Stimulated activated CD8-positive, alpha-beta memory T cell treated with anti-CD3 and anti-CD28 coated beads, Interleukin-4, amount 100 ng/mL, for 4 hours (primary cell): ENCODE results near the gene TIAM1.

Experiments used
- DNase-seq, 2 donors: peaks; one replicate each; pipeline ENCODE4 v3.0.0-alpha.2; 2020; ENCODE audit warnings: low read depth in 2 of 2, low spot score in 1 of 2

Gene TIAM1

DNA sequence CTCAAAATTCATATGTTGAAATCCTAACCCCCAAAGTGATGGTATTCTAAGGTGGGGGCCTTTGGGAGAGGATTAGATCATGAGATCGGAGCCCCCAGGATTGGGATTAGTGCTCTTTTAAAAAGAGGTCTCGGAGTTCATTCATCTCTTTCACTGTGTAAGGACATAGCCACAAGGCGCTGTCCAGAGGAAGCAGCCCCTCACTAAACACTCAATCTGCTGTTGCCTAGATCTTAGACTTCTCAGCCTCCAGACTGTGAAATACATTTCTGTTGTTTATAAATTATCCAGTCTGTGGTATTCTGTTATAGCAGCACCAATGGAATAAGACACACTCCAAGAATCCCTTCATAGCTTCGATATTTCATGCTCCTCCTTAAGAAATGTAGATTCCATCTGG is 12.4 kb upstream of the TIAM1 start:
- DNase-seq: no peak

- DNase-seq: peak; percentile 49 to 67
Observed at GRCh38 chr21:31354604-31355443, 10.8 kb upstream of the TIAM1 start.

- DNase-seq: no peak
Observed at GRCh38 chr21:31354122-31354521, 10.1 kb upstream of the TIAM1 start.

GRCh38 chr21:31352836-31353235 is 8.8 kb upstream of the TIAM1 start:
- no peak for DNase-seq

DNA sequence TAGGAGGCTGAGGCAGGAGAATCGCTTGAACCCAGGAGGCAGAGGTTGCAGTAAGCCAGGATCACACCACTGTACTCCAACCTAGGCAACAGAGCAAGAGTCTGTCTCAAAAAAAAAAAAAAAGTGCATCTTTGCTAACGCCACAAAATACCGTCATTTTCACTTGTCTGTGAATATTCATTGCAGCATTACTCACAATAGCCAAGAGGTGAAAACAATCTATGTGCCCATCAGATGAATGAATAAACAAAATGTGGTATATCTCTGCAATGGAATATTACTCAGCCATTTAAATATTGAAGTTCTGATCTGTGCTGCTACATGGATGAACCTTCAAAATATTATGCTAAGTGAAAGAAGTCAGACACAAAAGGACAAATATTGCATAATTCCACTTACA is 7.9 kb upstream of the TIAM1 start:
- DNase-seq: no peak

DNA sequence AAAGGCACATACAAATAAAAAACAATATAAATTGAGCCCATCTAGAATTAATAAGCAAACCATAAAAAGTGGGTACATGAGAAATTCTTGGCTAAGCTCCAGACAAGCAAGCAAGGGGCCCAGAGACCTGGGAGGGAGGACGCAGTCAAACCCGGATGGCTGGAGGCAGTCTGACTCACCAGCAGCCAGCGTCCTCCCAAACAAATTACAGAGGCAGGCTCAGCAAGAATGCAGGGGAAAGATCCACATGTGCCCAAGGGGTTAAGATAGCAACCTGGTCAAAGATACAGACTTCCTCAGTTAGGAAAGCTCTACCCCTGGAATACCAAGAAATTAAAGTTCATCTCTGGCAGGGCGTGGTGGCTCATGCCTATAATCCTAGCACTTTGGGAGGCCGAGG is 7.4 kb upstream of the TIAM1 start:
- no peak for DNase-seq

GRCh38 chr21:31349208-31349607 is 5.1 kb upstream of the TIAM1 start:
- DNase-seq: no peak

GRCh38 chr21:31348188-31348587 is 4.1 kb upstream of the TIAM1 start:
- no peak for DNase-seq

- no peak for DNase-seq
Observed at GRCh38 chr21:31347435-31348032, 3.5 kb upstream of the TIAM1 start.

DNA sequence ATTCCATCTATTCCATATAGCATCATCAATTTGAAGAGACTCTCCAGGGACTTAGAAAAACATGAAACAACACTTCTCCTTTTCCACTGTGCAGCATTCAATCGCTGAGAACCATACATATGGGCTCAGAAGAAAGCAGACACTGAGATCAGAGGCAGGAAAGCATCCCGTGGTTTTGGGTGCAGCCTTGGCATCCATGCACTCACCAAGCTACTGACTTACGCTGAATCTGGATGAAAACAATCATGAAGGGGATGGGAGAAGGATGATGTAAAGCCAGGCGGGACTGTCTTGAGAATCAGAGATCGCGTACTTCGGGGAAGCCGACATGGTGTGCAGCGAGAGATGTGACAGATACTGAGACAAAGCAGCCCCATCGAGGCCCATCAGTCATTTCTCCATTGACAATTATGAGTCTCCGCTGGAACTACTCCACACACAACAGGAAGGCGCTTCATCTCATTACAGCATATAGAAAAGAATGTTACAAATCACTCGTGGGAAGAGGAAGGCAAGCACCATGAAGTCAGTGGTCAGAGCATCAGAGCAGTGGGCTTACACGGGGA is 2.3 kb upstream of the TIAM1 start:
- no peak for DNase-seq

GRCh38 chr21:31345136-31345535 is 1.1 kb upstream of the TIAM1 start:
- no peak for DNase-seq

DNA sequence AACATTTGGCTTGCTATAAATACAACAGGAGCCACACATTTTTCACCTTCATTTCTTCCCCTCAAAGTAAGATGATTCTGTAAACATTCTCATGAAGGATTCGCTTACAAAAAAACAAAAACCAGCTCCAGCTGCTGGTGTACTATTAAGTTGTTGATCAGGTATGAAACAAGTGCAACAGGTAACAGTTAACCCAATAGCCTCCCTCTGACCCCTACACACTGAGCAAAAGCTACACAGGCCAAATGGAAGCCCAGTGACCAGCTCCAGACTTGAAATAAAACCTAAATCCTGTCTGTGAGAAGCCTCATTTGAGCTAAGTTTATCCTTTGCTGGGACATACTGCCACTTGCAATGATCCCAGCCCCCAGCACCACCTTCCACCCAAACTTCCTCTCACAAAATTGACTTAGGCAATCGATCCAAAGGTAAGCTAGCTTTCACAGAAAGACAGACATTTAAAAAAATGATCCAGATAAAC is 991 bp downstream of the TIAM1 start:
- no peak for DNase-seq

DNA sequence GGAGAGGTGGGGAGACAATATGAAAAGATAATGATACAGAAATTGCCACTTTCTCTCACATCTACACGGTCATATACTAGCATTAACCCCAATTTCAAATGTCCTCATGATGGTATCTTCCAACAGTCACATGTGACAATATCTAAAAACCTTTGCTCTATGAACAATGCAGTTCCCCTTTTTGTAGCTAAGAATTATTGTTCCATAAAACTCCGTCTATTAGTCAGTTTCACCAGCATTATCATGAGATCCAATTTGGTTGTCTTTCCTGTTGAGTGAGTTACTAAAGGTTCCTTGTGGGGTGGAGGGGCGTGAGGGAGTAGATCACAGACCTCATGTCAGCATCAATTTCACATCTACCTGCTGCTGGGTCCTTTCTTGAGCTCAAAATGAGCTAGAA is 1.7 kb downstream of the TIAM1 start:
- DNase-seq: no peak

DNA sequence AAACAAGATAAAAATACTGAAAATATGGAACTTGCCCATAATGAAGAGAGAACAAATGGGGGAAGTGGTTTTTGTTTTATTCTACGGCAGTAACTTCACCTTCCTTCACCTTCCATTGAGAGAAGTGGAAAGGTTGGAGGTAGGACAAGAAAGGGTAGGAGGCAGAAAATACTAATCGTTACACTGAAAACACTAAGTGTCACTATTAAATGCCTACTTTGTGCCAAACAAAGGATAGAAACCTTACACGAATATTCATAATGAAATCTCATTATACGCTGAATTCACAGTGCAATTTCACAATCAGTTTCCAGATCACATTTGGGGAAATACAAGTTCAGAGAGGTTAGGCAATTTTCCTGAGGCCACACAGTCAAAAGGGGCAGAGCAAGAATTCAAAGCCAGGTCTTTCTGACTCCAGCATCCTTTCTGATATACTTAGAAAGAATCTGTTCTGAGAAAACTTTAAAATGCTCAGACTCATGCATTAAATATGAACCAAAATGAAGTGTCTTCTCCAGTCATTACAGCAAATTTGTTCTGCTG is 3.0 kb downstream of the TIAM1 start:
- no peak for DNase-seq

DNA sequence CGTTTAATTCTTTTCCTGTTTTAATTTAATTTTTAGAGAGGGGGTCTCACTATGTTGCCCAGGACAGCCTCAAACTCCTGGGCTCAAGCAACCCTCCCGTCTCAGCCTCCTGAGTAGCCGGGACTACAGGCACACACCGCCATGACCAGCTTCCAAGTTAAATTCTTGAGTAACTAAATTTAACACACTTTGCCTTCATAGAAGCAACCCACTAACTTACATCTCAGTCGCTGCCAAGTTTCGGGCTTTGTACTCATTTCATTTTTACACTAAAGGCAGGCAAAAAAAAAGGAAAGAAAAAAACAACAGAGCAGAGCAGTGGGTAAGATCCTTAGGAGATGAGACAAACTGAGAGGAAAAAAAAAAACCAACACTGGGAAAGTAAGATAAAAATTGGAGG is 3.5 kb downstream of the TIAM1 start:
- DNase-seq: no peak

- DNase-seq: no peak
Observed at GRCh38 chr21:31339721-31340120, 4.3 kb downstream of the TIAM1 start.

GRCh38 chr21:31338908-31339368 is 5.1 kb downstream of the TIAM1 start:
- DNase-seq: no peak

GRCh38 chr21:31337996-31338907 is 5.8 kb downstream of the TIAM1 start:
- no peak for DNase-seq

DNA sequence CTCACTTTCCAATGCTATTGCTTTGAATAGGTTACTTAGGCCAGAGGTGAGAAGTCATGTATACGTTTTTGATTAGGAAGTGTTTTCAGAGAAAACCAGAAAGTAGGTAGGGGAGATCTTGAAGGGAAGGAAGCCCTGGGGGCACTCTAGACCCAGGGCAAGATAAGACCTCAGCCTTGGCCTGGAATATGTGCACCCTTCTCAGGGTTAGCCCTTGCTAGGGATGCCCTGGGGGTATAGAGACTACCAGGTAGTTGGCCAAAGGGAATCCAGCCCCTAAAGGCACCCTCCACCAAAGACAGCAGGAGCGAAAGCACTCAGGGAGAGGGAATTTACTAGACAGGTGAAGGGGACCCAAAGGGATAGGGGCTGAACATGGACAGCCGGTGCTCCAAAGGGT is 7.0 kb downstream of the TIAM1 start:
- no peak for DNase-seq

DNA sequence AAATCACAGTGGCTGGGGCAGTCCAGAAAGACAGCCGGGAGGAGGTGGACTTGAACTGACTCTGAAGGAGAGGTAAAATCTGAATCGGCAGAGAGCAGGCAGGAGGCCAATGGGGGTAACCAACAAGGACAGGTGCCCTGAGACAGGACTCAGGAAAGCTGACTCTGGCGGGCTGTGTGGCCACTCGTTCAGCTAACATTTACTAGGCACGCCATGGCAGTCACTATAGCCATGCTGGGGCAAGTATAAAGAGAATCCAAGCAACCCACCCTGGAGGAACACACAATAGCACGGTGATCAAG is 7.4 kb downstream of the TIAM1 start:
- no peak for DNase-seq
